Stimulated activated CD8-positive, alpha-beta memory T cell treated with anti-CD3 and anti-CD28 coated beads, Interleukin-7, amount 100 ng/mL, for 24 hours (primary cell): ENCODE measurements around the gene METAP1D.

Experiments
- DNase-seq: peaks from one replicate; pipeline ENCODE4 v3.0.0-alpha.2; 2020; ENCODE audit warnings: low read depth

Gene METAP1D

DNA sequence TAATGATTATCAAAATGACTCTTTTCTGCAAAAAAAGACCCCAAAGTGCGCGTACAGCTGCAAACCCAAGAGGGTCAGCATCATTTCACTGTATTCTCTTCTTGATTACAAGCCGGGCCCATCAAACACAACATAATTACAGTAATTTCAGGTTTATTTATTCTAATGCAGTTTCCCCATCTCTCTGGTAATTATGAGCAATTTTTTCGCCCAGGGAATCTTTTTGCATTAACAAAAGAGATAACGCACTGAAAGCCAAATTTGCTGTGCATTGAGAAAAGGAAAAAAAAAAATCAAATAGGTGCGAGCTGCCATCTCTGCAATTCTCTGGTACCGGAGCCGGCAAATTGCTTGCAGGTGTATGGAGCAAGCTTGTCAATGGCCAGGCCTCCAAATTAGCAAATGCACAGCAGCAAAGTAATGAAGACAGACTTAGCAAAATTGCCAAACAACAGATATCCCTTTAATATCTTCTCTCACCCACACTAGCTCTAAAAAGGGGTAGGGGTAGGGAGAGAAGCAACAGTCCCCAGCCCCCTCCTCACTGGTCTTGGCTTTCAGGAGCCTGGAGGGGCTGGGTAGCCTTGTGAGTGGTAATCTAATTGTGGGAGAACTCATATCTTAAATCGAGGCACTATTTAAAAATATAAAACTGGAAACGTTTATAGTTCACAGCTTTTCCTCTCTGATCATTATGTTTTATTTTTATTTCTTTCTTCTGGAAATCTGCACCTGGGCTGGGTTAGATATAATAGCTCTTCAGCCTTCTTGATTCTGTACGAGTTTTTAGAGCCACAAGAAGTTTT is 92.2 kb downstream of the METAP1D start:
- no peak for DNase-seq

DNA sequence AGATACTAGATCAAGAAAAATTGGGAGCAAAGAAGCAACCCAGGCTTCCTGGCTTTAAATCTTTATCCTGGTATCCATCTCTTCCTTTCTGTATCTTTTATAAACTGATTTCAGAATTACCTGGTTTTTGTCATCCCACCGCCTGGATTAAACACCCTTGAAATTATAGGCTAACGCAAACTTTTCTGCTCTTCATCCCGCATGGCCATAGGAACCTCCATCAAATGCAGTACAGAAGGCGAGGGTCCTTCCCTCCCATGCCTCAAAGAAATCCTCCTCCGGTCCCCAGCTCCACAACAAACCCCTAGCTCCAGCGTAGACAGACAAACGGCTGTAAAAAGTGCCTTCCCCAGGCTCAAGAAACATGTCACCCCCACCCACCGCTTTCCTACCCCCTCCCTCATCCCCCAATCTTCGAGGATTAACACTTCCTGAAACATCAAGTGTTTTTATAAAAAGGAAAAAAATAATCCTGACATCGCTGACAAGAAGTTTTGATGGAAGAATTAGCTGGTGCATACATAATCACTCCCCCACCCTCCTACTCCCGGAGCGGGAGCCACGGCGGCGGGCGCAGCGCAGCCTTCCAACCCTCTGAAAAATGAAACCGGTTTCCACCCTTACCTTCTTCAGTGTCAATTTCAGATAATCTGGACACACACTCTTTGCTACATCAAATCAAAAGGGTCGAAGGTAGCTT is 93.1 kb downstream of the METAP1D start:
- DNase-seq: no peak

DNA sequence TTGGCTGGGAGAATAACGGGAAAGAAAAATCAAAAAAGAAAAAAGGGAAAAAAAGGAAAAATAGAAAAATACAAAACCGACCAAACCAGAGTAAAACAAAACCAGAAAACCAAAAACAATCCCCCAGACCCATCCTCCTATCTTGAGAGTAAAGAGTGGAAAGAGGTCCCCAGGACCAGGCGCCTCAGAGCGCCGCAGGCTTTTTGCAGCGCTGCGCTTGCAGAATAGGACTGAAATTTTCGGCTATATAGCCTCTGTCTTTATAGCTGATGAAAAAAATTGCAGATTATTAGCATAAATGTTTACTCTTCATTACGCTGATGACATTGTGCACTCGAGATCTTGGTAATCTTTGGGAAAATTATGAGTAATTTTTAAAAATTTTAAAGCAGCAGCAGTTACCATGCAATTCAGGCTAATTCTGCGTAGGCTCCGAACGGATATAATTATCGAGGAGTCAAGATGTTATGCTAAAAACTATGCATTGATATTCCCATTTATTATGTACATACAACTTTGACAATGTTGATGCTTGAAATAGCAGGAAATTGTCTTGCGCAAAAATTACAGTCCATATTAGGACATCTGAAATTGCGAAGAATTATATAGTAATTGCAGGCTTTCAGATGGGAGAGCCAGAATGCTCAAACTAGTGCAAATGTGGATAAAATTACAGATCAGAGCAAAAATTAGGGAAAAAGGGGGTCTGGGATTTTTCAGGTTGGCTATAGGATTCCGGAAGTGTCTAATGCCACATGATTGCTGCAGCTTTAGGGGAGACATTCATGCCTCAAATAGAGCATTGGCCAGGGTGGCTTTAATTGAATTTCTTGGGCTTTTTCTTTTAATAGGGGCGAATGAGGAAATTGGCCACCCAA is 93.9 kb downstream of the METAP1D start:
- no peak for DNase-seq

- no peak for DNase-seq
Measured at GRCh38 chr2:172094294-172095145, 94.8 kb downstream of the METAP1D start.

DNA sequence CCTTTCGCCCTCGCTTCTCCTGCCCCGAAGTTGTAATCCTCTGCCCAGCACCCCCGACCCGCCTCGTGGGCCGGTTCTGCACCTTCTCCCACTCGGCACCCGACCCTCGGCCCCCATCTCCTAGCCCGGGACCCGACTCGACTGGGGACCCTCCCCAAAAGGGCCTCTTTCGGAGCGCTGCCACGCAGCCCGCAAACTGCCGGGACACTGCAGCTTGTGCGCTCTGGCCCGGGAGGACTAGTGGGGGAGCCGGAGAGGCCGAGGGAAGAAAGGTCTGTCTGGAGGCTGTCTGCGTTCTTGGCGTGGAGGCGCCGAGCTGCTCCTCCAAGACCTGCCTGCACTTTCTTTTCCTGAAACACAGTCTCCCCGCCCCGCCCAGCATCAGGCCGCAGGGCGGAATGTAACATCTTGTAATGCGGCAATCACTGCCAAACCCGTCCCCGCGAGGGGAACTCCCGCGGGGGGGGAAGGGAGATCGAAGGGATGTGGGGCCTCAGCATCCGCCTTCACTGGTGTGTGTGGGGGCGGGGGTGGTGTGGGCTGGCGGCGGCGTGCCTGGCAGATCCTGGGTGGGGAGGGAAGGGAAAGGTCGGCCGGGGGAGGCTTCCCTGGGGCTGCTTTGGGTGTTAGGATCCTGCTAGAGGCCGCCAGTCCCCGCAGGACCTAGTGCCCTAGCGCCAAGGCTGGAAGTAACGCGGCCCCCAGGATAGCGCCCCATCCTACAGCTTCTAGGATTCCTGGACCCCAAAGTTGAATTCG is 95.6 kb downstream of the METAP1D start:
- DNase-seq: no peak

DNA sequence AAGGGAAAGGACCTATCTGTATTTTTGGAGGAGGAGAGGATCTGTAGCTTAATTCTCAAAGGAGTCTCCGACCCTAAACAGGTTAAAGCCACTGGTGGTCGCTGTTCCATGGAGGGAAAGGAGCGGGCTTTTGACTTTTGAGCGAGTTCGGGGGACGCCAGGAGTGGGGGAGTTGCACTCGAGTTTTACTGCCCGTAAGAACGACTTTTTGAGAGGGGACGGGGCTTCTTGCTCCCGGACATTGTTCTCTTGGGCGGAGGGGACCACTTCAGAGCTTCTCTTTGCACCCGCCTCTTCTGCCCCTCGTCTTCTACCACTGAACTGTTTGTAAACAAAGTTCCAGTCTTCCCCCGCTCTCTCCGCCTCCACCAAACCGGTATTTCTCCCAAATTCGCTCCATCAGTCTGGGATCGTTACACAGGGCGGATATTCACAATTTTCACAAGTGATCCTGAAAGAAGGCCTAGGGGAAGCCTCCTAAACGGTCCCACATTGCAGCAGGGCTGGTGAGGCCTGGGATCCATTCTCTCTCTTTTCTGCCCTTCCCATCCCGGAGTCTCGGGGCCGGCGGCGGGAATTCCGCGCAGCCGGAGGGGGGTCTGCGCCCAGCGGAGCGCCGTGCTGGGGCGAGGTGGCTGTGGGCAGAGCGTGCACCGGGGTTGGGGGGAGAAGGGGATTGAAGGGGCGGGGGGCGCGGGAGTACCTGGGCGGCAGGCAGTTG is 96.3 kb downstream of the METAP1D start:
- no peak for DNase-seq

DNA sequence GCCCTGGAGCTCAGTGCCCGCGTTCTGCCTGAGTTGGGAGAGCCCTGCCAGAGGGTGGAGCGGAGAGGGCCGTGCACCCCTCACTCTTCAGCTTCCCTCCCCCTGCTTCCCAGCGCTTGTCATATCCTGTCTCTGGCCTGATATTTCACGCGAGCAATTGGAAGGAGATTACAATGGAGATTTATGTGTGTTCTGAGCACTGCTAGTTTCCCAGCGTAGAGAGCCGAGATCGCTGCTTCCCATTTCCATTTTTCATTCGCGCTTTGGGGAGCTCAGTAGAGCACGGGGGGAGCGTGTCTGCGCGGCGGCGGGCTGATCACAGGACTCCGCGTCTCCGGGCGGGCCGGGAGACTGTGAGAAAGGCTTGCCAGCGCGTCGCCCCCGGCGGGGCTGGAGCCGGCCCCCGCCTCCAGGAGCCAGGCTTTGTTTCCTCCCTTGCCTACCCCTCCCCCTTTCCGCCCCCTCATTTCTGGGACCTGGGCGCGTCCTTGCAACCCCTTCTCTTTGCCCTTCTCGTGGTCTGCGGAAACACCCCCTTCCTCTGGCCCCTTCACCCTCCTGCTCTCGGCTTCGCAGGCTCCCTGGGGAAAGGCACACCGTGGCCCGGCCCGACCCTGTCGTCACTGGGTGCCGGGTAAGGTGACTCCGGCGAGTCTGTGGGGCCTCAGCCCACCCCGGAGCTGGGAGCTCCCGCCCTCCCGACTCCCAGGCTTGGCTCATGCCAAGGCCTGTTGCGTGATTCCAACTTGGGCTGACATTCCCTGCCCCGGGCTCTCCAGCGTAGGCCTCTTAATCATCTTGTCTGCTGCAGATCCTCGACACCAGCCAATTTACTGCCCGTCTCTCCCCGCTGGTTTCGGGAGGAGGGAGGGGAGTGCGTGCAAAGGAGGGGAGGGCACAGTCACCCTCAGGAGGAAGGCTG is 97.1 kb downstream of the METAP1D start:
- DNase-seq: no peak

DNA sequence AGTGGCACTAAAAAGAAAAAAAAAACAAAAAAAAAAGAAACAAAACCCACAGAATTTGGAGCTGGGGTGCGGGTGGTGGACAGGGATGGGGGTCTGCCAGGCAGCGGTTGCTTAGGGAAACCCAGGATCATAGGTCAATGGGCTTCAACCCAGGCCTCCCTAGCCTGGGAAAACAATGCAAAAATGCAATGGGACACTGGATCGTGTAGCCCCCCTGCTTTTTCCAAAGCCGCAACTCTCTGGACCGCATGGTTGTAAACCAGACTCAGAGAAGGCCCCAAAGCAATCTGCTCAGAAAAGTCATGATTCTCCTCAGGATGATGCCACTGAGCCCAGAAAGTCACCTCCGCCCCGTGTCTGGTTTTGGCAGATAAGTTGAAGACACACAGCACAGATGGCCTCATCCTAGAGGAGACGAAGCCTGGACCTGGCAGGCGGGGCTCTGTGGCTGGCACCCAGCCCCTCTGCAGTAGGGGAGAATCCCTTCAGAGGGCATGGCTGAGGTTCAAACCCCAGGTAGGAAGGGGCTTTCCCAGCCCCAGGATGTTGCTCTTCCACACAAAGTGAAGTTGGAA is 97.9 kb downstream of the METAP1D start:
- DNase-seq: no peak

GRCh38 chr2:172098287-172098649 is 98.5 kb downstream of the METAP1D start:
- DNase-seq: no peak

DNA sequence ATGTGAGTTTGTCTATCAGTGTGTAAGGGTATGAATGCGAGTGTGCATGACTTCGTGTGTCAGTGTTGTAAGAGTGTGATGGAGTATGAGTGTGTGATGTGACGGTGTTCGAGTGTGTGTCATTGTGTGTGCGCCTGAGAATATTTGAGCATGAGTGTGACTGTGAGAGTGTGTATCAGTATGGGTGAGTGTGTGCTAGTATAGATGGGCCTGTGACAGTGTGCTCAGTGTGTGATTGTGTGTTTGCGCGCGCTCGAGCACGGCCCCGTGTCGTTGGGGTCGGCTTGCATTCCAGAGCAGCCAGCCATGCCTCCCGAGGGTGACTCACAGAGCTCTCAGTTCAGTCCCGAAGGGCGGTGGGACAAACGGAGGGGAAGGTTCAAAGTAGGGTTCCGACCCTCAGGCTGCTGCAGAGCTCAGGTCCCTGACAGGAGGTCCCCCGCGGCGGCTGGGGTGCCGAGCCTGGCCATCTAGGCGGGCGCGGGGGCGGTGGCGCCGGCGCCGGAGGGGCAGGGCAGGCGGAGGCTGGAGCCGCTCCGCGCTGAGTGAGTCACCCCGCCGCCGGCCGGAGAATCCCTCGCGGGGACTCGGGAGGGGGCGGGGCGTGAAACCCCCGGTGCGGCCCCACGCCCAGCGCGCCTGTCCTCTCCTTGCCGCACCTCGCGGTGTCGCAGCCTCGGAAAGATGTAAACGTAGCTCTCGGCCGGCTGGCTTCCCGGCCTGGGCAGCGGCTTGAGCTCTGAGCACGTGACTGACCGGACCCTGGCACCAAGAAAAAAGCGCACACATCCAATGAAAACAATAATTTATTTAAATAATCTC is 99.1 kb downstream of the METAP1D start:
- DNase-seq: no peak

GRCh38 chr2:172099472-172100079 is 99.8 kb downstream of the METAP1D start:
- no peak for DNase-seq

DNA sequence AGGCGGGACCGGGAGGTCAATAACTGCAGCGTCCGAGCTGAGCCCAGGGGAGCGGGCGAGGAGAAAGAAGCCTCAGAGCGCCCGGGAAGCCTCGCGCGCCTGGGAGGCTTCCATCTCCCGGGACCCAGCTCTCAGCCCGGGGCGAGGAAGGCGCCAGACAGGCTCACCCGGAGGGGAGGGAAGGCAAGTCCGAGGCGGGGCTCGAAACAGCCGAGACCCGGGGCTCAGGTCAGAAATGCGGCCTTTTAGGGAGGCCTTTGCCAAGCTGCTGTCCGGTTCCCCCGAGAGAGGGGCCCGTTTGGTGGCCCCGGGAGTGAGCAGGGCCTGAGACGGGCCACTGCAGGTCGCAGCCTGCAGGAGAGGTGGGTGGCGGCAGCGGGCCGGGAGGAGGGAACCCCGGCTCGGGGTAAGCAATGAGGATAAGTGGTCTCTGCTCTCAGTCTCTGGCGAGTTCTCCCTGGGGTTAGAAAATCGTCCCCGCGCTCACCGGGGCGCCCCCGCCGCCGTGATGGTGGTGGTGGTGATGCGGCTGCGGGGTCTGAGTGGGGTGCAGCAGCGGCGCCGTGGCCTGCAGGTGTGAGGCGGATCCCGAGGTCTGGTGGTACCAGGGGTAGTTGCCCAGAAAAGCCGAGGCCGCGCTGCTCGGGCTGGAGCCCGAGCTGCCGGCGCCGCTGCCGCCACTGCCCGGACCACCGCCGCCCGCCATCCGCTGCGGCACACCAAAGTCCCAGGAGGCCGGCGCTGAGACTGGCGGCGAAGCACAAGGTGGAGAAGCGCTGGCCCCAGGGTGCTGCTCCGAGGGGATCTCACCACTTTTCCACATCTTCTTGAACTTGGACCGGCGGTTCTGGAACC is 100.6 kb downstream of the METAP1D start:
- DNase-seq: no peak

- no peak for DNase-seq
Measured at GRCh38 chr2:172100935-172101820, 101.4 kb downstream of the METAP1D start.

DNA sequence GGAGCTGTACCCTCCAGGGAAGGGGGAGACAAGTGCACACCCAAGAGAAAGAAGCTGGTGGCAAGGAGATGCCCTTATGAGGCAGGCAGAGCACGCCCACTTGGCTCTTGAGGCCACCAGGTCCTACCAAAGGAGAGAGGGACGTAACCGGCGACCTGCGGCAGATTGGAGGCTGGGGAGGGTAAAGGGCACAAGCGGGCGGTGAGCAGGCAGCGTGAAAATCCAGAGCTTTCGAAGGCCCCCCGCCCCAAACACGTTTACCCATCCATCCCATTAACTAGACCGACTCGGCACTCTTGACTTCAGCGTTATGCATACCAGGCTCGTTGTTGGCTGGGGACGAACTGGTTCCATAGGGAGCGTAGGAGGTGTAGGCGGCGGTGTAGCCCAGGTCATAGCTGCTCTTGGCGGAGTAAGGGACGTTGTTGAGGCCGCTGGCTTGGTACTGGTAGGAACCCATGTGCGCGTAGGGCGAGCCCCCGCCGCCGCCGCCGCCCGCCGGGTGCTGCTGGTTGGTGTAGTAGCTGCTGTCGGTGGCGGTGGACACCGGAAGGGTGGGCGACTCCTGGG is 102.2 kb downstream of the METAP1D start:
- DNase-seq: no peak
